ENCODE measurements around the gene JOSD2.
"Not testable (repeated sequence)": the region's sequence is repeated elsewhere in the genome, so short reads cannot be mapped to it uniquely, and the experiment has no call there.

Gene JOSD2

GRCh38 chr19:50546527-50547221 is 35.7 kb upstream of the JOSD2 start:
- DNase-seq: no peak

GRCh38 chr19:50542943-50543342 is 32.0 kb upstream of the JOSD2 start:
- no peak for DNase-seq

- peak; percentile 55 to 87 for DNase-seq
Measured at GRCh38 chr19:50537769-50538230, 26.8 kb upstream of the JOSD2 start.

- no peak for DNase-seq
Measured at GRCh38 chr19:50537306-50537685, 26.3 kb upstream of the JOSD2 start.

GRCh38 chr19:50536662-50537305 is 25.8 kb upstream of the JOSD2 start:
- DNase-seq: no peak

GRCh38 chr19:50535672-50536187 is 24.7 kb upstream of the JOSD2 start:
- no peak for DNase-seq

- no peak for DNase-seq
Measured at GRCh38 chr19:50534478-50534877, 23.5 kb upstream of the JOSD2 start.

GRCh38 chr19:50532952-50533351 is 22.0 kb upstream of the JOSD2 start:
- no peak for DNase-seq

GRCh38 chr19:50531171-50531612 is 20.2 kb upstream of the JOSD2 start:
- DNase-seq: no peak

- DNase-seq: not testable (repeated sequence)
Measured at GRCh38 chr19:50528052-50528451, 17.1 kb upstream of the JOSD2 start.

GRCh38 chr19:50522881-50523280 is 11.9 kb upstream of the JOSD2 start:
- no peak for DNase-seq

GRCh38 chr19:50520822-50521465 is 10.0 kb upstream of the JOSD2 start:
- no peak for DNase-seq

GRCh38 chr19:50519006-50519575 is 8.1 kb upstream of the JOSD2 start:
- DNase-seq: no peak

- DNase-seq: no peak
Measured at GRCh38 chr19:50518091-50519005, 7.4 kb upstream of the JOSD2 start.

- no peak for DNase-seq
Measured at GRCh38 chr19:50517704-50518075, 6.7 kb upstream of the JOSD2 start.

- no peak for DNase-seq
Measured at GRCh38 chr19:50516964-50517703, 6.1 kb upstream of the JOSD2 start.

GRCh38 chr19:50516456-50516855 is 5.5 kb upstream of the JOSD2 start:
- no peak for DNase-seq

GRCh38 chr19:50515168-50515561 is 4.2 kb upstream of the JOSD2 start:
- DNase-seq: no peak

- DNase-seq: peak; percentile 90 to 92
Measured at GRCh38 chr19:50514346-50515167, 3.6 kb upstream of the JOSD2 start.

GRCh38 chr19:50513746-50514345 is 2.9 kb upstream of the JOSD2 start, which contains the start of gene ASPDH:
TSS of gene ASPDH (minus strand) at chr19:50513913. CDS start at chr19:50513823, 90 bp downstream.
- DNase-seq: peak; percentile 29 to 35
